ENCODE data around the gene AGK. TPM values are rescaled to one million over a fixed set of nuclear protein-coding genes. Genes with fewer than 3 reads are reported as not detected.
A peak's percentile ranks its signal among the peaks of the same experiment; 100 is the strongest.
"Not testable (repeated sequence)": the region's sequence is repeated elsewhere in the genome, so short reads cannot be mapped to it uniquely, and the experiment has no call there.

The AGK gene
- total RNA-seq, 1 experiment from 2014 or later: 43.2 TPM

DNA sequence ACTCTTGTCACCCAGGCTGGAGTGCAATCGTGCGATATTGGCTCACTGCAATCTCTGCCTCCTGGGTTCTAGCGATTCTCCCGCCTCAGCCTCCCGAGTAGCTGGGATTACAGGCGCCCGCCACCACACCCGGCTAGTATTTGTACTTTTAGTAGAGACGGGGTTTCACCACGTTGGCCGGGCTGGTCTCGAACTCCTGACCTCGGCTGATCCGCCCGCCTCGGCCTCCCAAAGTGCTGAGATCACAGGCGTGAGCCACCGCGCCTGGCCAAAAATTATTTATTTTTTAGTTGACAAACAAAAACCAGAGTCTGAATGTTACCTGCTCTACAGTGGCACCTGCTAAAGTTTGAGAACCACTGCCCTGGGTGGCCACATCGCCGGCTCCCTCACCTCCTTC, 96.5 kb downstream of the AGK start:
- not testable (repeated sequence) for DNase-seq (ENCODE audit: low spot score)

DNA sequence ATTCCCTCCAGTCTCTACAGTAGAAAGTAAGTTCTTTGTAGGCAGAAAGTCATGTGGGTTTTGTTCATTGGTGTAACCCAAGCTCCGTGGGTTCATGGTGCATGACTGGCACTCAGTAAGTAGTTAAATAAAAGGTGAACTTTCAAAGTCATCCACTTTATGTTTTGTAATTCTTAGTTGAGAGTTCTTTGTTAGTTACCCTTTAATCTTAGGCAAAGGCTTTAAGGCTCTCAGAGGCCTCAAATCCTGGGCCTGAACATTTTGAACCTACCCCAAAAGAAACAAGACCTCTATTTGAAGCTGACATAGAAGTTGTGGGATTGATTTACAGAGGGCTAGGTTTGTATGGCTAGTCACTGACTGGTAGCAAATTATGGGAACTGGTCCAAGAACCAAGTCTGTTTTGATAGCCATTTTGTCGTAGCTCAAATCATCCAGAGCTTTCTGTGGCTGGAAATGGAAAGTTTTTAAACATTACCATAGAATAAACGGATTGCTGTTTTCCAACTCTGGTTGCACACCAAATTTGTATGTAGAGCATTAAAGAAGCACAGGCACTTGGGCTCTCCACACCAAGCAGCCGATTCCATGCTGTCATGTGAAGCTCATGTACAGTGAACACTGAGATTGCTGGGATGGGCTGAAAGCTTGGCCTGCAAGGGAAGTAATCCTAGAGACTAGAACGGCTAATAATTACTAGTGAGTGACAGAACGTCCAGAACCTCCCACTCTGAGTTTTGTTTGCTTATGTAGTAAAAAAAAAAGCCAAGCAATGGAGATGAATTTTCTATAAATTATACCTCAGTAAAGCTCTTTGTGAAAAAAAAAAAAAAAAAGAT, 97.3 kb downstream of the AGK start:
- DNase-seq (ENCODE audit: low spot score): no peak

DNA sequence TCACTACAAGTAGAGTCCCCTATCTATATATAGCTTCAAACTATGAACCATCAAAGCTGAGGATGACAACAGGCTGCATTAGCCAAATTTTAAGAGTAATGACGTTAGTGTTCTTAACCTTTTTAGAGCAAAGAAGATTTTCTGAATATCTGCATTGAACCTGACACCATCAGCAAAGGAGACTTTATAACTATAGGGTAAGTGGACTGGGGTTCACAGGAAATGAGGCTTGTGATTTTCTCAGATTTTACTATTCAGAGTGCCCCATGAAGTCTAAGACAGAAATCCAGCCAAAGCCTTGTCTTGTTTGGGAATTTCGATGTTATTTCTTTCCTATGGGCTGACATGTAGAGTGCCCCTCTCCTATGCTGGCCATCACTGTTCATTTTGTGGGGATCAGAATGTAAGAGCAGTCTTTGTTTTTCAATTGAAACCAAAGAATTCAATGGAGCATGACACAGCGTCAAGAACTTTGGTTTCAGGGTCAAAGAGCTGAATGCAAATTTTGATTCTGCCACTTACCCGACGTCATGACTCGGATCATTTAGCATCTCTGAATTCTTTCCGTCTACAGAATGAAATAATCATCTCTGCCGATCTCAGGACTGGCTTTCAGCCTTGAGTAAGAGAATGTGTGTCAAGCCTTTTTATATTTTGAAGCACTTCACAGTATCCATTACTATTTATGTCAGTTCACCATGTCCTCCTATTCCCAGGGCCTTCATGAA, 98.1 kb downstream of the AGK start:
- no peak for DNase-seq (ENCODE audit: low spot score)

DNA sequence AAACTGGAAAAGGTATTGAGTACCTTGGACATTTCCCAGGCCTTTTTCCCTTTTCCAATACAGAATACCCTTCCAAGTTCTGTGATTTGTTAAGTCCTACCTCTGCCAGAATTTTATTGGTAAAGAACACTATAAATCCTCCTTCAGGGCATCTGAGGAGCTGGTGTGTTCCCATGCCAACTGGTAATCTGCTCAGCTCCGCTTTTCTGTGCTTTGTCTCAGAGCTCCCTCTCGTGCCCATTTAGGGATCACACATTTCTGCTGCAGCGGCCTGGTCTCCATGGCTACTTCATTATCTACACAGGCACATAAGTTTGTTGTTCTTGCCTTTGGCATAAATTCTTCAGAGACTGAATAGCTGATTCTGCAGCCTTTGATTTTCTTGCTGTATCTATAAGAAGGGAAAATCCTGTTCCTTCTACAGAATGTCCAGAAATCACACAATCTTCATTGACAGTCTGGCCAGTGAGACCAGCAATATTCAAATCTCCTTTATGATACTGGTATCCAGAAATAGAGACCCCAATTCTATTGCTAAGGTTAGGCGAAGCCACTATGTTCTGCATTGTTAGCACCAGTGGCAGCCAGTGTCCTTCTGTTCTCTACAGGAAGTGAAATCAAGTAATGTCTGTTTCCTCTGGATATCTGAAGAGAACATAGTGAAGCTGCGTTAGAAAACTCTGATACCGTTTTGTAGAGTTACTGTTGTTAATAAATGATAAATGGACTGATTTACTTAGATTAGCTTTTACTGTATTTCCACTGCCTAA, 98.8 kb downstream of the AGK start:
- DNase-seq (ENCODE audit: low spot score): peak; percentile 85

DNA sequence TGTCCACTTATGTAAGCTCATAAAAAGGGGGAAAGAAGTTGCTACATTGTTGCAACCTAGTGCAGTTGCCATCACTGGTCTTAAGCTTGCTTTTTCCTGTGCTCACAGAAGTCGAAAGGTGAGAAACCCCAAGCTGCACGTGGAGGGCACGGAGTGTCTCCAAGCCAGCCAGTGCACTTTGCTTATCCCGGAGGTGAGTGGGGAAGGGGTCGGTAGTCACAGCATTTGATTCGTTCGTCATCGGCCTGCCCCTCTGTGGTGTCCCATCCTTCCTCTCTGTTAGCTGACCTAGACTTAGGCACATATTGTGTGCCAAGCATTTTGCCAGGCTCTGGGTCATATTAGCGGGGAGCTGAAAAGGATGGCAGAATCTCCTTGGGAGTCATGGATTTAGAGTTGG, 100.2 kb downstream of the AGK start:
- DNase-seq (ENCODE audit: low spot score): no peak

DNA sequence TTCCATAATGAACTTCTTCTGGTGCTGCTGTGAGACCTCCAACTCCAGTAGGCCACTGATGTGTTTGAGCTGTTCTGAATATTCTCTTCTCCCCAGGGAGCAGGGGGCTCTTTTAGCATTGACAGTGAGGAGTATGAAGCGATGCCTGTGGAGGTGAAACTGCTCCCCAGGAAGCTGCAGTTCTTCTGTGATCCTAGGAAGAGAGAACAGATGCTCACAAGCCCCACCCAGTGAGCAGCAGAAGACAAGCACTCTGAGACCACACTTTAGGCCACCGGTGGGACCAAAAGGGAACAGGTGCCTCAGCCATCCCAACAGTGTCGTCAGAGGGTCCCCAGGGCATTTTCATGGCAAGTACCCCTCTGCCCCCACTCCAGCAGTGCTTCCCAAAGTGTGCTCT, 101.5 kb downstream of the AGK start:
- no peak for DNase-seq (ENCODE audit: low spot score)

DNA sequence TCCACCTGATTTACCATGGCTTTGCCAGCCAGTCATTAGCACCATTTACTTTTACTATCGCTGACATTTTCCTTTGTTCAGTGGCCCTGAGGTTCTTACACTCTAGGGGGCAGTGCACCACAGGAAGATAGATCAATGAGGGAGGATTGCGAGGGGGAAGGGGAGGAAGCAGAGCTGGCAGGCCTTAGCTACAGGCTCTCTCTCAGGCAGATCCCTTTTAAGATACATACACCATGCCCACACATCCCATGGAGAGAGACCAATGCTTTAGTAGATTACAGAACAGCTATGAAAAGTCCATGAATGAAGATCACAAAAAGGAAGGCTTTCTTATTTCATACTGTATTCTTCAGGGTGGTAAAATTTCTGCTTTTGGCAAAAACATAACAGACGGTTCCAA, 103.3 kb downstream of the AGK start:
- peak; percentile 59 for DNase-seq (ENCODE audit: low spot score)

DNA sequence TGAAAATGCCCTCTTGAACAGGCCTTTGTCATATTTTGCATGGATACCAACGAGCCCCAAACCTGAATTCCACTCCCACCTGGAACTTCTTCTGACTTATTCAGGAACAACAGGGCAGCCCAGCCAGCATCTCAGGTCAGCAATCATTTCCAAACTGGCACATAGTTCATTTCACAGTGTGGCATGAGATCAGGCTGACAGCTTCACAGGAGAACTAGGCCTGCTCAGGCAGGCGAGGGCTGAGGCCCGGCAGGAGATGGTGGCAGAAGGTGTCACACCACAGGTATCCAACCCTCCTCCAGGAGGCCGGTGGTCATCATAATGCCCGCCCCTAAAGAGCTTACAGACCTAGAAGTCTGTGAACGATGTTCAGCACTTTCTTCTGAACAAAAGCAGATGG, 108.3 kb downstream of the AGK start:
- no peak for DNase-seq (ENCODE audit: low spot score)

DNA sequence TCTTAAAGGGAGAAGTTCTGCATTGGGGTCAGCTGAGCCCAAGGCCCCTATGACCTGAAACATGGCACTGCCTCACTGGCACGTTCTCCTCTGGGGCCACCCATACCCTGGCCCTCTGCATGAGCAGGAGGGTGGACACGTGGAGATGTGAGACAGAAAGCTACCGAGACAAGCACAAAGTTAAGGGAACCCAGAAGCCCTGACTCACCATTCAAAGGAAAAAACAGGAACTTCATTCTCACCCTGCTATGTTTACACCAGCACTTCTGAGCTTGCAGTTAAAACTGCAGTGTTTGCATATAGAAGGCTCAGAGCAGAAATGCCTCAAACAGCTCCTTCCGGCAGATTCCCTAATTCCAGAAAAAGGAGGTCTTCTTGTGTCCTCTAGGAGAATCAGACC, 109.0 kb downstream of the AGK start:
- DNase-seq (ENCODE audit: low spot score): no peak

DNA sequence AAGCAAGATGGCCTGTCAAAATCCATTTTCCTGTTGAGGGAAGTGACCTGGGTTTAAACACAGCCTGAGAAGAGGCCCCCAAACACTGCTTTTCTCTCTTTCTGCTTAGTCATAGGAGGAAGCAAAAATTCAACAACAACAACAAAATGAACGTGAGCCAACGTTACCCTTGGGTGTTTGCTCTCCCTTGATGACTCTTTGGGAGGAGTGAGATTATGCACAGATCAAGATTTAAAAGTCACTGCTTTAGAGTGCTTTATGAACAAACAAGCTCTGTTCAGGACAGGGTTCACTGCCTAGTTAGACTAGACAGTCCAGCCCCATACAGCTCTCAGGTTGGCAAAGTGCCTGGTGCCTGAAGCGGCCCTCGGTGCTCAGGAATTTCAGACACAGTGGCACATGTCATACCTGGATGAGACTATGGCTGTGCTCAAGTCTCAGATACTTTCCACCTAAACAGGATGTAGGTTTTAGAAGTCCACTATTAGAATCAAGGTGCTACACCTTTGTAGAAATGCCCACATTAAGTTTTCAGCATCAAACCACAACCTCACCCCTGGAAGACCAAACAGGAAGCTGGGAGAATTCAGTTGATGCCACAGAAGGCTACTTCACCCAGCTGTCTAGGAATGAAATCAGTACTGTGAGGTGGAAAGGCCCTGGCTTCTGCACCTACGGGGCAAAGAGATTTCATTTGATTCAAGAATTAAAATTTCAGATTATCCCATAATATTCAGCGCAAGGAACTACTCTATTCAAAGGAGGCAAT, 112.1 kb downstream of the AGK start:
- DNase-seq (ENCODE audit: low spot score): peak; percentile 38

DNA sequence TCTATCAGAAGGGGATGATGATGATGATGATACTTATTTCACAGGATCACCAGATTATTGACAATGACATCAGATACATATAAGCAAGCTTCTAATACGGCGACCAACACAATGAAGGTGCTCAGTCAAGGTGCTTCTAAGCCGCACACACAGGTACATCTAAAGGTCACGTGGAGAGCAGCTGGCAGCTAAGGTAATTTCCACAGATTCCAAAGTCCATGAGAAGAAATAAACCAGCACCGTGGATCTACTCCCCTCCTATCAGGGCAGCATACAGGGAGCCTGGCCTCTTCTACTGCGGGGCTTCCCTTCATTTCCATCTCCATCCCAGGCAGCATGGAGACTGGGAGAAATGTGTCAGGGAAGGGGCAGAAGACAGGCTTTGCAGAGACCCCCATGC, 113.2 kb downstream of the AGK start:
- no peak for DNase-seq (ENCODE audit: low spot score)

DNA sequence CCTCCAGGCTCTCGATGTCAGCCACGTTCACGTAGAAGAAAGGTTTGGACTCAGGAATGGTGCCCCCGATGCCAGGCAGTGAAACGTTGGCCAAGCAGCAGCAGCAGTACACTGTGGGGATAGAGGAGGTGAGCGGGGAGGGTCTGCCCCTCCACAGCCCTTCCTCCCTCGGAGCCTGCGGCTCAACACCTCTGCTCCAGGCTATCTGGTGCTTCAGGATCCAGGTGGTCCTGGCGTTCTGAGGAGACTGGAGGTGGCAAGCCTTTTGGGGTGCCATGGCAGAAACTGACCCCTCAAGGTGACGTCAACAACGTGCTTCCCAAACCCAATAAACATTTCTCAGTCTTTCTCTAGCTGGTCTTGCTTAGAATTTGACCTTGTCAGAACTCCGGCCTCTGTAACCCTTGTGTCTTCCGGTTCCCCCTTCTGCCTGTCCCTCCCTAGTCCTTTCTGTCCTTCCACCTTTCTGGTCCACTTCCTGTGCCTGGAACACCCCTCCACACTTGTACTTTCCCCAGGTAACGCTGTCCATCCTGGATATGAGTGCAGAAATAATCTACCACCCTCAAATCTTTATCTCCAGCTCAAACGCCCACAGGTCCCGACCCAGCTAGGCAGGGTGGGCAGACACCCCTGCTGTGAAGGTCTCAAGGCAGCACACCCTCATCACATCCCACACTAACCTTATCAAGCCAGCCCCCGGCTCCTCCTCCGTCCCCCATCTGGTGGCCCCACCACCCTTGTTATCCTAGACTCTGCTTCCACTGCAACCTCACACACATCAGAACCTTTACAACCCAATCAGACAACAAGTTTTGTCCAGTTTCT, 114.2 kb downstream of the AGK start:
- DNase-seq (ENCODE audit: low spot score): no peak

DNA sequence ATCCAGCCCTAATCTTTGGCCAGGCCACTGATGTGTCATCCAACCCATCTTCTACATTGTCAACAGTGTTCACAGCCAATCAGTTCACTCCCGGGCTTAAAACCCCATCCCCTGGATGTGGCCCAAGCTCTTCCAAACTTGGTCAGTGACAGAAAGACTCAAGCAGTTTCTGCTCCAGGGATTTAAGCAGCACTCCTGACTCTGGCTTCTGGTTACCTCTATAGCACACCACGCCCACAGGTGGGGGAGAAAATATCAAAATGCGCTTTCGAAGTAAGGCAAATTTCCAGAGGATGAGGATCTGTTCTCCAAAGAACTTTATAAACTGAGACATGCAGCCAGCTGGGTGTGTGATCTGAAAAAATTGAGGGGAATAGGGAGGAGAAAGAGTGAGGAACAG, 114.9 kb downstream of the AGK start:
- no peak for DNase-seq (ENCODE audit: low spot score)

DNA sequence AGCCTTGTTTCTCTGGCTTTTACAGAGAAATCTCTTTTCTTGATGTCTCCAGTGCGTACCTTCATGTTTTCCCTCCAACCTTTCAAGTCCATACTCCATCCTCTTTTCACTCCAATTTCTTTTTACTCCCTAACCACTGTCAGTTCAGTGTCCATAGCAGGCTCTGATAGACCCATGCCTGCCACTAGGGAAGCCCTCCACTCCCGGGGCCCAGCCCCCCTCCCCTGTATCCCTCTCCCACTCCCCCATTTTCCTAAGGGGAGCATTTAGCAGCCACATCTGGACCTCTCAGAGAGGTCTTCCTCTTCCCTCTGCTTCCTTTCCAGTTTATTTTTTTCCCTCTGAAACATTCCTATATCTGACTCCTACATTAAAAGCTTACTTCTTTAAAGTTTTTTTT, 117.6 kb downstream of the AGK start:
- no peak for DNase-seq (ENCODE audit: low spot score)

DNA sequence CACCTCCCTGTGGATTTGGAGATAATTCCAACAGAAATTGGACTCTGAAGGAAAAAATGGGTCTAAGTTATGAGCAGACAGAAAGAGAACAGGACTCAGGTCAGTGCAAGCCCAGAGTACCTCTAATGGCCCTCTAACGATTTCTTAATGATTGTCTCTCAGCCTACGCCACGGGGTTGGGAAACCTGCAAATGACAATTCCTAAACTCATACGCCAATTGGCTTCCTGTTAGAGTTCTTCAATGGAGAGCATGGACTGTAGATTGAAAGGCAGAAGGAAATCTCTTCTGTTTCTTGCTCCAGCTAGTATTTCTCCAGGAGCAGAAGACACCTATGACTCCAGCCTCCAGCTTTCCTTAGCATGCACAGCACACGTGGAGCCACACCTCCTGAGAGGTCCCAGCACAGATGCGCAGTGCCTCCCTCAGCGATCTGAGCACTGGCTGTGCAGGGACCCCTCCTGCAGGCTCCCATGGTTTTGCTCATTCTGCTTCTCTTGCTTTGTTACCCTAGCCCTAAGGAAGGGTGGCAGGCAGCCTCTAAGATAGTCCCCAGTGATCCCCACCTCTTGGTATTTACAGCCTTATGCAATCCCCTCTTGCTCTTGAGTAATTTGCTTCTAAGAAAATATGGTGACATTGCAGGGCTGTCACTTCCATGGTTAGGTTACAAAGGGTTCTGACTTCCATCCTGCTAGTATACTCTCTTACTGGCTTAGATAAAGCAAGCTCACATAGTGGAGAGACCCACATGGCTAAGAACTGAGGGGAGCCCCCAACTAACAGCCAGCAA, 120.7 kb downstream of the AGK start:
- no peak for DNase-seq (ENCODE audit: low spot score)

DNA sequence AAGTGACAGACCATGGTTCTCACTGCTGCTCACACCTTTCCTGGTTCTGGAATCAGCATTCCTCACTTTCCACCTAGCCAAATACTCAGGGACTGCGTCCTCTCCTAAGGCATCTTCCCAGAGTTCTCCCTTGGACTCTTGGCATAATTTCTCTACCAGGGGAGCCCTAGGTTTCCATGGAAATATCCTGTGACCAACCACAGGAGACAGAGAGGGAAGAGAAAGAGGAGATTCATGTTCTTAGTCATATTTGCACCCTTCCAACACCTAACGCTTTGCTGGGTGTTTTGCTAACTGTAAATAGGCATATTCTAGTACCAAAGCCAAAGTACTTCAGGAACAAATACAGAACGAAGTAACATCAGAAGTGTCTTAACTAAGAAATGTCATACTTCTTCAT, 122.1 kb downstream of the AGK start:
- no peak for DNase-seq (ENCODE audit: low spot score)

DNA sequence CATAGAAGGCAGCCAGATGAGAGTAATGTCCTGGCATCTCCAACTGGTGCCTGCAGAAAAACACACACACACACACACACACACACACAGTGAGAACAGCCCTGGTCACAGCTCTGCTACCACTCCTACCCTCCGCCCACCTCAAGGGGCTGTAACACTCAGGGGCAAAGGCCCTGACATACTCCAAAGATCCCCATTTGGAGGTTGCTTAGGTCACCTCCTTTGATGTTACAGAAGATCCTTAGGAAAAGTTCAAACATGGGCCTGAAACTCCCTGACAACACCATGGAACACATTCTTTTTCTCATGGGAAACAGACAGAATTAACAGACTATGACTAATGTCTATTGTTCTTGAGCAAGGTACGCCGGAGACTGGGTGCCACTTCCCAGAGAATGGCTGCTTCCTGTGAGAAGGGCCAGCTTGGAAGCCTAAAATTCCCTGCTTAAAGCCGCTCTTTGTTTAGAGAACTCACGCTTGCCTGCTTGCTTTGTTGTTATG, 123.0 kb downstream of the AGK start:
- no peak for DNase-seq (ENCODE audit: low spot score)

DNA sequence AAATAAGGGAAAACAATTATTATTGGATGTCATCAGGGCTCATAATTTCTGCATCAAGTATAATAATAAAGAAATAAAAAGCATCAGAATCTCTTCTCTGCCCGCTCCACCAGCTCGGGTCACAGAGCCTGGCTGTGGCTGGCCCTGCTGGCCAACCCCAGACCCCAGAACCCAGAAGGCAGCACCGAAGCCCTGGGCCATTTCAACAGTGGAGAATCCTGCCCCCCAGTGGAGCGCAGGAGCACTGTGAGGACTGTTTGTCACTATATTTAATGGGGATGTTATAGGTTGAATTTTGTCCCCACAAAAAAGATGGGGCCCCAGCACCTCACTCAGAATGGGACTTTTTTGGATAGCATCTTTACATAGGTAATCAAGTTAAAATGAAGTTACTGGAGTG, 123.5 kb downstream of the AGK start:
- no peak for DNase-seq (ENCODE audit: low spot score)

DNA sequence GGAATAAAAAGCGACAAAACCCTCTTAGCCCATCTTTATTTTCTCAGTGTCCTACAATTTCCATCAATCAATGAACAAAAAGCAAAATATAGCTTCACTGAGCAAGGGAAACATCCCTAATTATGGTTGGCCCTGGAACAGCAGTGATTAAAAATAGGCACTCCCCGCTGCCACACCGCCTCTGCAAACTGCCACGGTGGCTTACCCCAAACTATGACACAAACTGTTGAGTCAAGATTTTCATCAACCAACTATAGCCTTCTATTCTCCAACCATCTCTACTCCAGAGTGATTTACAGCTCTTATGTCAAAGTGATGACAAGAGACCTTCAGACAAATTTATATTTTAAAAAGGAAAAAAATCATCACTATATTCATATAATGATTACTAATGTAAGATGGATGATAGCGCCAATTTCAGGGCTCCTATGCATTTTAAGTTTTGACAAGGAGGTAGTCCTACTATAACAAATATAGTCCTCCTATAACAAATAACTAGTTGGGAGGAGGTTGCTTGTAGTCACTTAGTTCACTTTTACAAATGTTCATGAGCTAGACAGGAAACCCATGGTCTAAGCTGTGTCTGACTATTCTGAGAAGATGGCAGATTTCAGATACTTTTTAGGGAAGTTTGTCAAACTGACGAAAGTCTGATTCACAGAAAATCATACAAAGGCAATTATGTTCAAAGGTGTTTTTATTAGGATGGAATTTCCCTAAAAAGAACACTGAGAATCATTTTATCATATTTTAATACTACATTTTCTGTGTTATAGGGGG, 124.4 kb downstream of the AGK start:
- DNase-seq (ENCODE audit: low spot score): no peak
